ENCODE data around the gene ZBTB8A. TPM values are rescaled to one million over a fixed set of nuclear protein-coding genes. Genes with fewer than 3 reads are reported as not detected.
A peak's percentile ranks its signal among the peaks of the same experiment; 100 is the strongest.

The ZBTB8A gene
- total and polyA plus RNA-seq, 12 donors, result 1.3 to 8.3 (median 4.7) TPM

- no peaks in the 10 kb centered on the region for H3K27me3 ChIP-seq
- H3K36me3 ChIP-seq (replicated peaks in 1 of 2), result no peaks in the 10 kb centered on the region
- peak overlapping the region in 1 of 5 donors; percentile 64 for H3K27ac ChIP-seq
- TF ChIP-seq CTCF (IDR thresholded peaks at IDR 0.05) (no peak), POLR2A (IDR thresholded peaks at IDR 0.05) (no peak)
- peaks cover 0 to 13% of the 10 kb centered on the region in 2 donors for H3K4me1 ChIP-seq (replicated peaks in 1 of 2)
- no peaks in the 10 kb centered on the region for H3K9me3 ChIP-seq (replicated peaks in 1 of 3)
- 68 to 92% (median 78%) methylated on average over 2 to 3 of the region's 3 CpGs for WGBS, 4 donors
- H3K4me3 ChIP-seq, result peak overlapping the region in 1 of 4 donors; percentile 88
- DNase-seq, result no peak
- intact Hi-C loops (cut with DNase I), result no loop called here
Observed at GRCh38 chr1:32540605-32541004, 1.4 kb downstream of the ZBTB8A start.

- intact Hi-C loops (cut with DNase I), result no loop called here
- Histone ChIP-seq H3K27ac (no peak overlapping the region), H3K4me3 (no peak overlapping the region), H3K27me3 (no peaks in the 10 kb centered on the region), H3K9me3 (replicated peaks in 1 of 3) (no peaks in the 10 kb centered on the region), H3K4me1 (replicated peaks in 1 of 2) (peaks cover 0 to 13% of the 10 kb centered on the region in 2 donors), H3K36me3 (replicated peaks in 1 of 2) (no peaks in the 10 kb centered on the region)
- DNase-seq, result no peak
- no peak for TF ChIP-seq POLR2A (IDR thresholded peaks at IDR 0.05)
- TF ChIP-seq CTCF (IDR thresholded peaks at IDR 0.05), result no peak
- 88 to 98% (median 95%) methylated on average over 2 of the region's 2 CpGs for WGBS, 4 donors
Observed at GRCh38 chr1:32541064-32541566, 1.9 kb downstream of the ZBTB8A start.

- Histone ChIP-seq H3K36me3 (replicated peaks in 1 of 2) (no peaks in the 10 kb centered on the region), H3K27me3 (no peaks in the 10 kb centered on the region), H3K9me3 (replicated peaks in 1 of 3) (no peaks in the 10 kb centered on the region), H3K4me3 (no peak overlapping the region), H3K27ac (no peak overlapping the region), H3K4me1 (replicated peaks in 1 of 2) (no peaks in the 10 kb centered on the region)
- no peak for TF ChIP-seq CTCF (IDR thresholded peaks at IDR 0.05)
- no peak for TF ChIP-seq POLR2A (IDR thresholded peaks at IDR 0.05)
- intact Hi-C loops (cut with DNase I), result no loop called here
- DNase-seq, result no peak
- WGBS, 4 donors, result 77 to 81% (median 80%) methylated on average over 4 of the region's 4 CpGs
Observed at GRCh38 chr1:32546611-32547010, 7.4 kb downstream of the ZBTB8A start.

- intact Hi-C loops (cut with DNase I), result no loop called here
- 74 to 90% (median 80%) methylated on average over 3 of the region's 3 CpGs for WGBS, 4 donors
- TF ChIP-seq CTCF (IDR thresholded peaks at IDR 0.05), result no peak
- TF ChIP-seq POLR2A (IDR thresholded peaks at IDR 0.05), result no peak
Observed at GRCh38 chr1:32549616-32550015, 10.4 kb downstream of the ZBTB8A start.

More at GRCh38 chr1:32549616-32550015, 10.4 kb downstream of the ZBTB8A start:
- no peaks in the 10 kb centered on the region for H3K36me3 ChIP-seq (replicated peaks in 1 of 2)
- H3K27me3 ChIP-seq, result no peaks in the 10 kb centered on the region
- no peaks in the 10 kb centered on the region for H3K9me3 ChIP-seq (replicated peaks in 1 of 3)
- no peaks in the 10 kb centered on the region for H3K4me1 ChIP-seq (replicated peaks in 1 of 2)
- H3K27ac ChIP-seq, result no peak overlapping the region
- no peak overlapping the region for H3K4me3 ChIP-seq
- DNase-seq, result no peak

All from adrenal gland (tissue), 12 donors.